A549 (cell line): Measurements from ENCODE around the gene ADM2.

Source experiments
- CTCF ChIP-seq: fragments of >200 bp; sonication (Bioruptor Twin); formaldehyde crosslinking; IDR thresholded peaks from 3 replicates; pipeline ENCODE4 v1.5.1; 2016
- EHMT2 ChIP-seq: fragments of 200-600 bp; sonication (generic); IDR thresholded peaks from 2 replicates; pipeline ENCODE4 v1.6.1; 2016; ENCODE audit warnings: antibody characterized with exemption, low read depth, mild to moderate bottlenecking, moderate library complexity
- EP300 ChIP-seq, 2 experiments: fragments of >200 bp; sonication (Bioruptor Twin); formaldehyde crosslinking; IDR thresholded peaks; 2 replicates in 1 of 2; 3 replicates in 1 of 2; pipeline ENCODE4 v1.6.1; 2016 to 2017
- FOSL2 ChIP-seq, 2 experiments: fragments of 450-650 bp in 1 of 2; fragments of >200 bp in 1 of 2; sonication (Bioruptor Twin) in 1 of 2; formaldehyde crosslinking; IDR thresholded peaks; 2 replicates each; pipeline versions ENCODE4 v1.5.0 to v1.6.1; 2016 to 2020; ENCODE audit warnings: mild to moderate bottlenecking in 1 of 2, moderate library complexity in 1 of 2
- JUNB ChIP-seq: fragments of >200 bp; sonication (Bioruptor Twin); formaldehyde crosslinking; IDR thresholded peaks from 2 replicates; pipeline ENCODE4 v1.6.1; 2016
- KDM5A ChIP-seq: fragments of 200-600 bp; sonication (generic); IDR thresholded peaks from 2 replicates; pipeline ENCODE4 v1.6.1; 2016; ENCODE audit warnings: antibody characterized with exemption, mild to moderate bottlenecking
- POLR2A ChIP-seq: IDR thresholded peaks from 2 replicates; pipeline ENCODE4 v1.6.1; 2012; ENCODE audit warnings: mild to moderate bottlenecking, low read length
- POLR2AphosphoS2 ChIP-seq: conservative IDR thresholded peaks from 2 replicates; pipeline ENCODE4 v1.6.1; 2012; ENCODE audit warnings: low read length, improper control_type of control experiment, inconsistent platforms
- RFX5 ChIP-seq: fragments of 450-650 bp; IDR thresholded peaks from 2 replicates; pipeline ENCODE4 v1.7.1; 2014; ENCODE audit warnings: antibody characterized with exemption, mild to moderate bottlenecking, moderate library complexity
- TF ChIP-seq, protein P1 (sequence below): fragments of 200-600 bp; sonication (generic); IDR thresholded peaks from 2 replicates; pipeline ENCODE4 v1.6.1; 2016; ENCODE audit warnings: antibody characterized with exemption, mild to moderate bottlenecking, moderate library complexity

GRCh38 chr22:50530580-50530876, 49.2 kb downstream of the ADM2 start:
- TF ChIP-seq POLR2AphosphoS2 (no peak), CTCF (no peak), JUNB (no peak), POLR2A (no peak), EHMT2 (no peak), KDM5A (no peak), EP300 (IDR thresholded peaks at IDR 0.05) (no peak), FOSL2 (IDR thresholded peaks at IDR 0.05) (no peak), FOSL2 (CRISPR knock-in tag; IDR thresholded peaks at IDR 0.05) (no peak), RFX5 (no peak)
- TF ChIP-seq, protein P1, sequence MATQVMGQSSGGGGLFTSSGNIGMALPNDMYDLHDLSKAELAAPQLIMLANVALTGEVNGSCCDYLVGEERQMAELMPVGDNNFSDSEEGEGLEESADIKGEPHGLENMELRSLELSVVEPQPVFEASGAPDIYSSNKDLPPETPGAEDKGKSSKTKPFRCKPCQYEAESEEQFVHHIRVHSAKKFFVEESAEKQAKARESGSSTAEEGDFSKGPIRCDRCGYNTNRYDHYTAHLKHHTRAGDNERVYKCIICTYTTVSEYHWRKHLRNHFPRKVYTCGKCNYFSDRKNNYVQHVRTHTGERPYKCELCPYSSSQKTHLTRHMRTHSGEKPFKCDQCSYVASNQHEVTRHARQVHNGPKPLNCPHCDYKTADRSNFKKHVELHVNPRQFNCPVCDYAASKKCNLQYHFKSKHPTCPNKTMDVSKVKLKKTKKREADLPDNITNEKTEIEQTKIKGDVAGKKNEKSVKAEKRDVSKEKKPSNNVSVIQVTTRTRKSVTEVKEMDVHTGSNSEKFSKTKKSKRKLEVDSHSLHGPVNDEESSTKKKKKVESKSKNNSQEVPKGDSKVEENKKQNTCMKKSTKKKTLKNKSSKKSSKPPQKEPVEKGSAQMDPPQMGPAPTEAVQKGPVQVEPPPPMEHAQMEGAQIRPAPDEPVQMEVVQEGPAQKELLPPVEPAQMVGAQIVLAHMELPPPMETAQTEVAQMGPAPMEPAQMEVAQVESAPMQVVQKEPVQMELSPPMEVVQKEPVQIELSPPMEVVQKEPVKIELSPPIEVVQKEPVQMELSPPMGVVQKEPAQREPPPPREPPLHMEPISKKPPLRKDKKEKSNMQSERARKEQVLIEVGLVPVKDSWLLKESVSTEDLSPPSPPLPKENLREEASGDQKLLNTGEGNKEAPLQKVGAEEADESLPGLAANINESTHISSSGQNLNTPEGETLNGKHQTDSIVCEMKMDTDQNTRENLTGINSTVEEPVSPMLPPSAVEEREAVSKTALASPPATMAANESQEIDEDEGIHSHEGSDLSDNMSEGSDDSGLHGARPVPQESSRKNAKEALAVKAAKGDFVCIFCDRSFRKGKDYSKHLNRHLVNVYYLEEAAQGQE, result no peak
